ENCODE data around the gene SPTB.

The SPTB gene

DNA sequence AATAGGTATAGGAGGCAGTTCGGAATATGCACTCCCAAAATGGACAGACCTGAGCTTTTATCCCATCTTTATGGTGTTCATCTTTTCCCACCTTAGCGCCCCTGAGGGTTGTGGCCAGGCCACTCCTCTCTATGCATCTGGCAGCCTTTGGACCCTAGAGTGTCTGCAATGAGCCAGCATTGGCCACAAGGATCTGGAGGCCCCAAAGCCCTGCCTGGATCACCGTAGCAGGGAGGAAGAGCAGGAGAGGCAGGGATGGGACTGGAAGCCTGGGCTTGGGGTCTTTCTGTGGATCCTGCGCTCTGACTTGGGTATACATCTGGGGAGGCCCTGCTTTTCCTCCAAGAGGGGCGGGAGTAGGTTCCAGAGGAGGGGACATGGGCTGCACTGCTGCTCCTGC, 123.0 kb downstream of the SPTB start:
- DNase-seq (ENCODE audit: low spot score in 2 of 2): no peak
- H3K36me3 Mint-ChIP-seq: no peaks in the 10 kb centered on the region
- peaks cover 70% of the 10 kb centered on the region for H3K4me1 Mint-ChIP-seq
- no peak for ATAC-seq
- H3K4me3 Mint-ChIP-seq: no peak overlapping the region
- peak overlapping the region; percentile 44 for H3K27ac Mint-ChIP-seq
- H3K9me3 Mint-ChIP-seq: no peaks in the 10 kb centered on the region

- H3K4me1 Mint-ChIP-seq: peaks cover 61% of the 10 kb centered on the region
- H3K9me3 Mint-ChIP-seq: no peaks in the 10 kb centered on the region
Measured at GRCh38 chr14:64755781-64756221, 123.9 kb downstream of the SPTB start.

DNA sequence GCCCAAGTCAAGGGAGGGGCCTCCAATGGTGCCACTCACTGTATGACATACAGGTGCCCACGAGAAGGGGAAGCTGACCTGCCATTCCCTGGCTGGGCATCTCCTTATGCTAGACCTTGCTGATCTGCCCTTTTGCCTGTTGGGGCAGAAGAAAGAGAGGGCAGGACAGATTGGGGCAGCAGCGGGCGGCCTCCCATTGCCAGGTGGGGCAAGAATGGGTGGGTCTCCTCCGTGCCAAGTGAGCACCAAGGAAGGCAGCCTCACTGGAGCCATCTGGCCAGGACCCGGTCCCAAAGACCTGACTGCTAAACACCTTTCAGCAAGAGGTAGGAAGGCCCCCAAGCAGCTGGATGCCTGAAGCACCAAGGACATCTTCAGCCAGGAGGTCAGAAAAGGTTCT, 125.0 kb downstream of the SPTB start:
- H3K4me3 Mint-ChIP-seq: no peak overlapping the region
- DNase-seq (ENCODE audit: low spot score in 2 of 2) (no peak), ATAC-seq (no peak)
- H3K36me3 Mint-ChIP-seq: peaks cover 6% of the 10 kb centered on the region
- peaks cover 50% of the 10 kb centered on the region for H3K4me1 Mint-ChIP-seq
- no peaks in the 10 kb centered on the region for H3K9me3 Mint-ChIP-seq
- peak overlapping the region; percentile 44 for H3K27ac Mint-ChIP-seq

More at GRCh38 chr14:64755781-64756221, 123.9 kb downstream of the SPTB start:
- Mint-ChIP-seq H3K36me3 (no peaks in the 10 kb centered on the region), H3K27ac (peak overlapping the region; percentile 44), H3K4me3 (peak overlapping the region; percentile 34)
- peak; percentile 95 for ATAC-seq
- DNase-seq (ENCODE audit: low spot score in 2 of 2): no peak

DNA sequence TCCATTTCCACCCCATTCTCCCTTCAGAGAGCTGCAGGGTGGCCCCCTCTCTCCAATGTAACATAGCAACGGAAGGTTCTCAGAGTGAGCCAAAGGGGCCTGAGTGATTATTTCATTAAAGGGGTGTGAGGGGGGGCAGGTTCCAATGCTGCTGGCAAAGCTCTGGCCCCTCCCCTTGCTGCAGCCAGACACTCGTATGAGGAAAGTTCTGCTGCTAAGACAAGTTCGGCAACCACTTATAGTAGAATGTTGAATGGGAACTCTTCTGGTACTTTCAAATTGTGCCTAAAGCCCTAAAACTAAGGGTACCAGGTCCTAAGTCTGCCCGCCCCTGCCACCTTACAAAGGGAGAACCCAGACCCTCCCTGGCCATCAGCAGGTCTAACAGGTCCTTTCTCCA, 125.7 kb downstream of the SPTB start:
- Mint-ChIP-seq H3K4me1 (peaks cover 43% of the 10 kb centered on the region), H3K9me3 (no peaks in the 10 kb centered on the region), H3K27ac (no peak overlapping the region), H3K36me3 (peaks cover 7% of the 10 kb centered on the region), H3K4me3 (no peak overlapping the region)
- DNase-seq (ENCODE audit: low spot score in 2 of 2): no peak
- no peak for ATAC-seq

GRCh38 chr14:64753374-64753773, 126.3 kb downstream of the SPTB start:
- peaks cover 37% of the 10 kb centered on the region for H3K4me1 Mint-ChIP-seq
- peaks cover 7% of the 10 kb centered on the region for H3K36me3 Mint-ChIP-seq
- no peak overlapping the region for H3K27ac Mint-ChIP-seq
- H3K9me3 Mint-ChIP-seq: no peaks in the 10 kb centered on the region
- DNase-seq (ENCODE audit: low spot score in 2 of 2) (no peak), ATAC-seq (no peak)
- H3K4me3 Mint-ChIP-seq: no peak overlapping the region

- Mint-ChIP-seq H3K4me1 (peaks cover 35% of the 10 kb centered on the region), H3K27ac (no peak overlapping the region), H3K9me3 (no peaks in the 10 kb centered on the region), H3K36me3 (peaks cover 7% of the 10 kb centered on the region), H3K4me3 (no peak overlapping the region)
- DNase-seq (ENCODE audit: low spot score in 2 of 2) (no peak), ATAC-seq (no peak)
Measured at GRCh38 chr14:64752909-64753308, 126.8 kb downstream of the SPTB start.

GRCh38 chr14:64748995-64749714, 130.6 kb downstream of the SPTB start:
- peaks cover 7% of the 10 kb centered on the region for H3K36me3 Mint-ChIP-seq
- ATAC-seq: no peak
- H3K9me3 Mint-ChIP-seq: no peaks in the 10 kb centered on the region
- H3K4me1 Mint-ChIP-seq: peaks cover 29% of the 10 kb centered on the region
- H3K4me3 Mint-ChIP-seq: no peak overlapping the region
- DNase-seq (ENCODE audit: low spot score in 2 of 2): no peak
- no peak overlapping the region for H3K27ac Mint-ChIP-seq

GRCh38 chr14:64748521-64748920, 131.2 kb downstream of the SPTB start:
- H3K27ac Mint-ChIP-seq: no peak overlapping the region
- H3K4me1 Mint-ChIP-seq: peaks cover 29% of the 10 kb centered on the region
- no peaks in the 10 kb centered on the region for H3K9me3 Mint-ChIP-seq
- H3K4me3 Mint-ChIP-seq: no peak overlapping the region
- peaks cover 7% of the 10 kb centered on the region for H3K36me3 Mint-ChIP-seq
- no peak for ATAC-seq
- DNase-seq (ENCODE audit: low spot score in 2 of 2): no peak

DNA sequence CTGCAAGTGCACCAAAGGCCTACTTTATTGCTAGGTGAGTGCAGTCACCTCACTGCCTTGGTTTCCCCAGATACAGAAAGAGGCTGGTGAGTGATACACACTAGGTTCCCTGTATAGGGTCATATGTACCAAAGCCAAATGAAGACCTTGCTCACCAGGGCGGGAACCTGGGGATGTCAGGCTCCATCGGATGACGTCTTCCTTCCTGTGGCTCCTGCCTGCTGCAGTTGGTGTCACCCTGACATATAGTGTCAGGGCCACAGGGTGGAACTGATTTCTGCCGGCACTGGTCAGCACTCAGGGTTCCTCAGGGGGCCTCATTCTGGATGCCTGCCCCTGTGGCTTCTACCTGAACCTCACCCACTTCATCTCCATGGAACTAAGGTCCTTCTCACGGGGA, 132.4 kb downstream of the SPTB start:
- DNase-seq (ENCODE audit: low spot score in 2 of 2): no peak

GRCh38 chr14:64746298-64747250, 133.1 kb downstream of the SPTB start:
- DNase-seq (ENCODE audit: low spot score in 2 of 2) (no peak), ATAC-seq (no peak)
- H3K9me3 Mint-ChIP-seq: no peaks in the 10 kb centered on the region
- H3K4me1 Mint-ChIP-seq: peaks cover 29% of the 10 kb centered on the region
- H3K27ac Mint-ChIP-seq: peak overlapping the region; percentile 85
- H3K4me3 Mint-ChIP-seq: no peak overlapping the region
- H3K36me3 Mint-ChIP-seq: peaks cover 7% of the 10 kb centered on the region

More for the DNA sequence above, 132.4 kb downstream of the SPTB start:
- Mint-ChIP-seq H3K4me1 (peaks cover 29% of the 10 kb centered on the region), H3K36me3 (peaks cover 7% of the 10 kb centered on the region), H3K4me3 (no peak overlapping the region), H3K9me3 (no peaks in the 10 kb centered on the region), H3K27ac (peak overlapping the region; percentile 85)
- ATAC-seq: peak; percentile 77

DNA sequence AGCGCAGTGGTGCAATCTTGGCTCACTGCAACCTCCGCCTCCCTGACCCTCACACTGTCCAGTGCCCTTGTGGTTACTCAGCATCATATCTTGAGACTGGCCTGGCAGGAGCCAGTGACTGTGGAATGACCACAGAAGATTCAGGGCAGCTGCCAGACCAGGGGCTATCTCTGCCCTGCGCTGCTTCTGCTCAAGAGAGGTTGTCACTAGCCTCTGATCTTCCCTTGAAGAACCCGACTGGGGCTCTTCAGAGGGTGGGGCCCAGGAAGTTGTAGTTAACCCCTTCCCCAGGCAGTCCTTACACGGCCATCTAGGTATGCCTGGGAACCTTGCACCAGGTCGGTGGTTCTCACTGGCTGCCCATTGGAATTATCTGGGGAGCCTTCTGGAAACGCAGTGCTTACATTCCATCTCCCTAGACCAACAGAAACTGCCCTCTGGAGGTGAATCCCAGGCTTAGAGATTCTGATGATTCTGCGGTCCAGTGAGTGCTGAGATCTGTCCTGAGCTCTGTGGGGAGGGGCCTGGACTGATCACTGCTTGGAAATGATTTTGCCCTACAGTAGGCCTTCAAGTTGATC, 134.1 kb downstream of the SPTB start:
- Mint-ChIP-seq H3K36me3 (peaks cover 14% of the 10 kb centered on the region), H3K9me3 (no peaks in the 10 kb centered on the region), H3K4me3 (no peak overlapping the region), H3K4me1 (peaks cover 35% of the 10 kb centered on the region), H3K27ac (peak overlapping the region; percentile 85)
- no peak for DNase-seq (ENCODE audit: low spot score in 2 of 2)
- no peak for ATAC-seq

DNA sequence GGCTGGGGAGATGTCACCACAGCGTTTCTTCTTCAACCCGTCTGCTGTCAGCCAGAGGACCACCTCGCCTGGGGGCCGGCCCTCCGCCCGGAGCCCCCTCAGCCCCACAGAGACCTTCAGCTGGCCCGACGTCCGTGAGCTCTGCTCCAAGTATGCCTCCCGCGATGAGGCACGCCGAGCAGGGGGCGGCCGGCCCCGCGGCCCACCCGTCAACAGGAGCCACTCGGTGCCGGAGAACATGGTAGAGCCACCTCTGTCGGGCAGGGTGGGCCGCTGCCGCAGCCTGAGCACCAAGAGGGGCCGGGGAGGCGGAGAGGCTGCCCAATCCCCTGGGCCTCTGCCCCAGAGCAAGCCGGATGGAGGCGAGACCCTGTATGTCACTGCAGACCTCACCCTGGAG, 136.6 kb downstream of the SPTB start:
- Mint-ChIP-seq H3K9me3 (no peaks in the 10 kb centered on the region), H3K27ac (peak overlapping the region; percentile 54), H3K4me1 (peaks cover 33% of the 10 kb centered on the region), H3K4me3 (no peak overlapping the region), H3K36me3 (peaks cover 7% of the 10 kb centered on the region)
- DNase-seq (ENCODE audit: low spot score in 2 of 2) (no peak), ATAC-seq (no peak)

DNA sequence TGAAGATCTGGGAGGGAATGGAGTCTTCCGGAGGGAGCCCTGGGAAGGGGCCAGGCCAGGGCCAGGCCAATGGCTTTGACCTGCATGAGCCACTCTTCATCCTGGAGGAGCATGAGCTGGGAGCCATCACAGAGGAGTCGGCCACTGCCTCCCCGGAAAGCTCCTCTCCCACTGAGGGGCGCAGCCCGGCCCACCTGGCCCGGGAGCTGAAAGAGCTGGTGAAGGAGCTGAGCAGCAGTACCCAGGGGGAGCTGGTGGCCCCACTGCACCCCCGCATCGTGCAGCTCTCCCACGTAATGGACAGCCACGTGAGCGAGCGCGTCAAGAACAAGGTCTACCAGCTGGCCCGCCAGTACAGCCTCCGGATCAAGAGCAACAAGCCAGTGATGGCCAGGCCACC, 137.7 kb downstream of the SPTB start:
- Mint-ChIP-seq H3K27ac (peak overlapping the region; percentile 54), H3K4me3 (no peak overlapping the region), H3K4me1 (peaks cover 24% of the 10 kb centered on the region), H3K36me3 (peaks cover 7% of the 10 kb centered on the region), H3K9me3 (no peaks in the 10 kb centered on the region)
- no peak for ATAC-seq
- no peak for DNase-seq (ENCODE audit: low spot score in 2 of 2)

DNA sequence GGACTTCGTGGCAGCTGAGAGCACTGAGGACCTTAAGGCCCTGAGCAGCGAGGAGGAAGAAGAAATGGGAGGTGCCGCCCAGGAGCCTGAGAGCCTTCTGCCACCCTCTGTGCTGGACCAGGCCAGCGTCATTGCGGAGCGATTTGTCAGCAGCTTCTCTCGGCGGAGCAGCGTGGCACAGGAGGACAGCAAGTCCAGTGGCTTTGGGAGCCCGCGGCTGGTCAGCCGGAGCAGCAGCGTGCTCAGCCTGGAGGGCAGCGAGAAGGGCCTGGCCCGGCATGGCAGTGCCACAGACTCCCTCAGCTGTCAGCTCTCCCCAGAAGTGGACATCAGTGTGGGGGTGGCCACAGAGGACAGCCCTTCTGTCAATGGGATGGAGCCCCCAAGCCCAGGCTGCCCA, 138.5 kb downstream of the SPTB start:
- Mint-ChIP-seq H3K4me3 (no peak overlapping the region), H3K36me3 (peaks cover 12% of the 10 kb centered on the region), H3K9me3 (no peaks in the 10 kb centered on the region), H3K27ac (peak overlapping the region; percentile 84), H3K4me1 (peaks cover 17% of the 10 kb centered on the region)
- DNase-seq (ENCODE audit: low spot score in 2 of 2) (no peak), ATAC-seq (no peak)

DNA sequence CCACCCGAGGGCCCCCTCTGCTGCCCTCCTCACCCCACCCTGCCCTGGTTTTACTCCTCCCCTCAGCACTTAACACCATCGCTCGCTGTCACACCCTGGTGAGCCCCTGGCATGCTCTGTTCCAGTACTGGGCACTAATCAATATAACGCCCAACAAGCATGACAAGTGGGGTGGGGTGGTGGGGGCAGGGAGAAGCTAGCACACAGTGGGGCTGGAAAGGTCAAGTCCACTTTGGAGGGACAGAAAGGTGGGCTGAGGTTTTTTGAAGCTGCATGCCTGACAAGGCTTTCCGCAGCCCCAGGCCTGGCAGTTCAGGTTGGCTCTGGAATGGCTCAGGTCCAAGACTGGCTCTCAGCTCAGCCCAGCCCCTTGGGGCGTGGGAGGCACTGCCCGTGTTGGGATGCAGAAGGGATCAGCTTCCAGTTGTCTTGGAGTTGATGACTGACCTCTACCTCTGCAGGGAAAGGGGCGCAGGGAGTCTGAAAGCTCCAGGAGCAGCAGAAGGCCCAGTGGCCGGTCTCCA, 141.4 kb downstream of the SPTB start:
- Mint-ChIP-seq H3K4me3 (no peak overlapping the region), H3K4me1 (peaks cover 27% of the 10 kb centered on the region), H3K27ac (no peak overlapping the region), H3K9me3 (no peaks in the 10 kb centered on the region), H3K36me3 (peaks cover 23% of the 10 kb centered on the region)
- DNase-seq (ENCODE audit: low spot score in 2 of 2) (no peak), ATAC-seq (no peak)
